Uterus (tissue), 2 donors: Measurements from ENCODE around the gene INKA1.

Experiments
- POLR2A ChIP-seq, 2 donors: fragments of 450-650 bp; IDR thresholded peaks; one replicate each; pipeline ENCODE4 v1.6.1; 2016; ENCODE audit warnings: antibody characterized with exemption in 2 of 2, mild to moderate bottlenecking in 1 of 2, moderate library complexity in 1 of 2
- TF ChIP-seq, protein P1 (sequence below), 4 experiments: fragments of 200-600 bp in 2 of 4; fragments of 450-650 bp in 2 of 4; sonication (generic) in 2 of 4; IDR thresholded peaks; one replicate each; pipeline ENCODE4 v1.5.1; 2016 to 2019; ENCODE audit warnings: antibody characterized with exemption in 4 of 4, mild to moderate bottlenecking in 2 of 4, moderate library complexity in 1 of 4

DNA sequence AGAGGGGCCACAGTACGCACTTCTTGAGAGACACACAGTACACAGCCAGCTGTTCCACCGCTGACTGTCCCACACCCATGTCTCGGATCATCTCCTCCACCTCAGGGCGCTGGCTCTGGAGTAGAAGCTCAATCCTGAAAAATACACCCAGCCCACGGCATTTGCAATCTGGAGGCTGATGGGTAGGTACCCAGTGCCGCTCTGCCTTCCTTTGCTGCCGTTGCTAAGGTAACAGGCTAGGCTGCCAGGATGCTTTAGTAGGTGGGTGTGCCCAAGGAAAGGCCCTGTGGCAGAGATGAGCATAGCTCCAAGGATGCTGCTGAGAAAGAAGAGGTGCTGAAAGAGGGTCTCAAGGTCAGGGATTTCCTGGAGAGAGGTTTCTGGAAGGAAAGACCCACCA lies 38.7 kb downstream of the INKA1 start:
- TF ChIP-seq, protein P1, sequence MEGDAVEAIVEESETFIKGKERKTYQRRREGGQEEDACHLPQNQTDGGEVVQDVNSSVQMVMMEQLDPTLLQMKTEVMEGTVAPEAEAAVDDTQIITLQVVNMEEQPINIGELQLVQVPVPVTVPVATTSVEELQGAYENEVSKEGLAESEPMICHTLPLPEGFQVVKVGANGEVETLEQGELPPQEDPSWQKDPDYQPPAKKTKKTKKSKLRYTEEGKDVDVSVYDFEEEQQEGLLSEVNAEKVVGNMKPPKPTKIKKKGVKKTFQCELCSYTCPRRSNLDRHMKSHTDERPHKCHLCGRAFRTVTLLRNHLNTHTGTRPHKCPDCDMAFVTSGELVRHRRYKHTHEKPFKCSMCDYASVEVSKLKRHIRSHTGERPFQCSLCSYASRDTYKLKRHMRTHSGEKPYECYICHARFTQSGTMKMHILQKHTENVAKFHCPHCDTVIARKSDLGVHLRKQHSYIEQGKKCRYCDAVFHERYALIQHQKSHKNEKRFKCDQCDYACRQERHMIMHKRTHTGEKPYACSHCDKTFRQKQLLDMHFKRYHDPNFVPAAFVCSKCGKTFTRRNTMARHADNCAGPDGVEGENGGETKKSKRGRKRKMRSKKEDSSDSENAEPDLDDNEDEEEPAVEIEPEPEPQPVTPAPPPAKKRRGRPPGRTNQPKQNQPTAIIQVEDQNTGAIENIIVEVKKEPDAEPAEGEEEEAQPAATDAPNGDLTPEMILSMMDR (IDR thresholded peaks at IDR 0.05) = no peak
- TF ChIP-seq POLR2A (IDR thresholded peaks at IDR 0.05) = no peak
